ENCODE data around the gene TP53. TPM values are rescaled to one million over a fixed set of nuclear protein-coding genes. Genes with fewer than 3 reads are reported as not detected.

Gene TP53
- total and polyA plus RNA-seq, 2 donors (not counting 1 experiment from before 2014, with no cell fraction given): 23.0 to 35.5 TPM

GRCh38 chr17:7705269-7706255 is 18.3 kb upstream of the TP53 start:
- Histone ChIP-seq H3K4me2 (ENCODE audit: extremely low read depth, insufficient read depth, low read length) (no peak overlapping the region), H3K27ac (ENCODE audit: insufficient read depth, low read length) (no peak overlapping the region), H3K27me3 (ENCODE audit: control insufficient read depth, insufficient read depth, low read length) (peaks cover 25% of the 10 kb centered on the region), H4K20me1 (ENCODE audit: control insufficient read depth, extremely low read depth, insufficient read depth, low read length) (no peaks in the 10 kb centered on the region), H3K4me1 (ENCODE audit: control insufficient read depth, extremely low read depth, insufficient read depth, low read length) (peaks cover 4% of the 10 kb centered on the region), H2AFZ (ENCODE audit: low read length) (no peak overlapping the region), H3K36me3 (ENCODE audit: control insufficient read depth, insufficient read depth, low read length) (peaks cover 2% of the 10 kb centered on the region), H3K9me3 (ENCODE audit: control insufficient read depth, insufficient read depth, low read depth, low read length) (no peaks in the 10 kb centered on the region), H3K79me2 (ENCODE audit: control insufficient read depth, insufficient read depth, low read length) (no peaks in the 10 kb centered on the region), H3K9ac (ENCODE audit: insufficient read depth, low read length) (no peak overlapping the region), H3K4me3 (replicated peaks in 1 of 4; ENCODE audit: control extremely low read depth in 1 of 4, insufficient read depth in 1 of 4, low read depth in 3 of 4, low read length in 4 of 4) (peak overlapping the region in 1 of 4 experiments; percentile 63)
- DNase-seq (ENCODE audit: low read depth in 2 of 2): no peak
- TF ChIP-seq CTCF (conservative IDR thresholded peaks at IDR 0.05 in 1 of 2, IDR thresholded peaks at IDR 0.05 in 1 of 2; ENCODE audit: low read depth in 1 of 2, low read length in 2 of 2): no peak
- TF ChIP-seq EZH2 (IDR thresholded peaks at IDR 0.05; ENCODE audit: low read length, missing control alignments): peak; percentile 92

GRCh38 chr17:7704601-7705268 is 17.4 kb upstream of the TP53 start, which contains the start of gene EFNB3:
Gene EFNB3 (plus strand): TSS chr17:7705202. CDS start chr17:7705599, 397 bp downstream.
- TF ChIP-seq EZH2 (IDR thresholded peaks at IDR 0.05; ENCODE audit: low read length, missing control alignments) (peak; percentile 93), CTCF (conservative IDR thresholded peaks at IDR 0.05 in 1 of 2, IDR thresholded peaks at IDR 0.05 in 1 of 2; ENCODE audit: low read depth in 1 of 2, low read length in 2 of 2) (no peak)
- peak; percentile 22 to 50 for DNase-seq (ENCODE audit: low read depth in 2 of 2)
- H3K4me1 ChIP-seq (ENCODE audit: control insufficient read depth, extremely low read depth, insufficient read depth, low read length): peaks cover 4% of the 10 kb centered on the region
- H2AFZ ChIP-seq (ENCODE audit: low read length): no peak within 1 kb of the TSS
- H3K27ac ChIP-seq (ENCODE audit: insufficient read depth, low read length): no peak within 1 kb of the TSS
- H3K9me3 ChIP-seq (ENCODE audit: control insufficient read depth, insufficient read depth, low read depth, low read length): no peaks in the 10 kb centered on the region
- peak within 1 kb of the TSS; percentile 24 to 63 (median 48) for H3K4me3 ChIP-seq (replicated peaks in 1 of 4; ENCODE audit: control extremely low read depth in 1 of 4, insufficient read depth in 1 of 4, low read depth in 3 of 4, low read length in 4 of 4)
- H3K9ac ChIP-seq (ENCODE audit: insufficient read depth, low read length): no peak within 1 kb of the TSS
- no peaks in the 10 kb centered on the region for H4K20me1 ChIP-seq (ENCODE audit: control insufficient read depth, extremely low read depth, insufficient read depth, low read length)
- peaks cover 25% of the 10 kb centered on the region for H3K27me3 ChIP-seq (ENCODE audit: control insufficient read depth, insufficient read depth, low read length)
- H3K36me3 ChIP-seq (ENCODE audit: control insufficient read depth, insufficient read depth, low read length): peaks cover 2% of the 10 kb centered on the region
- no peaks in the 10 kb centered on the region for H3K79me2 ChIP-seq (ENCODE audit: control insufficient read depth, insufficient read depth, low read length)
- peak within 1 kb of the TSS; percentile 73 for H3K4me2 ChIP-seq (ENCODE audit: extremely low read depth, insufficient read depth, low read length)
